GM12878 (cell line): ENCODE measurements around the gene TBC1D5. TPM values are rescaled to one million over a fixed set of nuclear protein-coding genes. Genes with fewer than 3 reads are reported as not detected.

Experiments
- ATAC-seq: fragments of 200-7000 bp; cut with Tn5 transposase; 3 replicates; pipeline ENCODE4 v1.9.1; 2020; ENCODE audit warnings: mild to moderate bottlenecking, moderate library complexity
- BruUV-seq: library from RNA; stranded (reverse); fragments of 400-500 nt; replicated peaks from 2 replicates; lab custom pipeline; 2021; lab: Mats Ljungman, UMichigan
- CTCF ChIA-PET: fragments of 300-600 bp; sonication (Branson Sonifier 250); formaldehyde crosslinking; extraction: SDS; loops from one replicate; lab custom pipeline; 2021; ENCODE audit warnings: inconsistent platforms; lab: Yijun Ruan, JAX
- POLR2A ChIA-PET: fragments of 350-600 bp; formaldehyde crosslinking; extraction: SDS; loops from one replicate; lab custom pipeline; 2021; ENCODE audit warnings: inconsistent platforms; lab: Charles Lee
- RAD21 ChIA-PET: fragments of 300-600 bp; sonication (Branson Sonifier 250); formaldehyde crosslinking; loops from one replicate; lab custom pipeline; 2023; ENCODE audit warnings: antibody characterized with exemption; ENCODE audit not compliant: unreplicated experiment; lab: Charles Lee
- SMC1A ChIA-PET: fragments of 300-600 bp; sonication (Branson Sonifier 250); formaldehyde crosslinking; loops from one replicate; lab custom pipeline; 2023; ENCODE audit not compliant: unreplicated experiment, uncharacterized antibody; lab: Charles Lee
- DNase-seq: peaks from one replicate; pipeline ENCODE4 v3.0.0-alpha.2; 2011; ENCODE audit warnings: low read depth, low spot score
- FAIRE-seq: peaks from 3 replicates; lab custom pipeline; 2011; peaks lifted over from hg19 to GRCh38; lab: Jason Lieb, UNC
- H2AFZ ChIP-seq: 2 replicates; pipeline ENCODE4 v1.6.0; 2011; ENCODE audit warnings: low read depth, low read length, control low read depth; ENCODE audit not compliant: control insufficient read depth
- H3K27ac ChIP-seq: 2 replicates; pipeline ENCODE4 v1.5.1; 2011; ENCODE audit warnings: control low read depth; ENCODE audit not compliant: control insufficient read depth, insufficient read depth
- H3K27me3 ChIP-seq, 2 experiments: replicated peaks in 1 of 2; 2 replicates each; pipeline versions ENCODE4 v1.6.0 to v1.6.1; 2011; ENCODE audit warnings: low read length in 1 of 2; ENCODE audit not compliant: control insufficient read depth in 2 of 2, insufficient read depth in 2 of 2
- H3K36me3 ChIP-seq, 2 experiments: 2 replicates each; pipeline ENCODE4 v1.5.1; 2011; ENCODE audit warnings: low read length in 1 of 2; ENCODE audit not compliant: control insufficient read depth in 2 of 2, insufficient read depth in 2 of 2
- H3K4me1 ChIP-seq: 2 replicates; pipeline ENCODE4 v1.6.1; 2011; ENCODE audit warnings: mild to moderate bottlenecking, low read length, moderate library complexity, mixed read lengths; ENCODE audit not compliant: control insufficient read depth, insufficient read depth
- H3K4me2 ChIP-seq: 2 replicates; pipeline ENCODE4 v1.6.0; 2011; ENCODE audit warnings: control low read depth; ENCODE audit not compliant: control insufficient read depth, insufficient read depth
- H3K4me3 ChIP-seq: fragments of 200-600 bp; sonication (generic); 2 replicates; pipeline ENCODE4 v1.5.1; 2016
- H3K79me2 ChIP-seq: 2 replicates; pipeline ENCODE4 v1.6.0; 2011; ENCODE audit warnings: low read length; ENCODE audit not compliant: control insufficient read depth, insufficient read depth
- H3K9ac ChIP-seq: 2 replicates; pipeline ENCODE4 v1.8.0; 2011; ENCODE audit warnings: low read length, control low read depth, mixed read lengths; ENCODE audit not compliant: control insufficient read depth, insufficient read depth
- H3K9me3 ChIP-seq: replicated peaks from 3 replicates; pipeline ENCODE4 v1.5.1; 2011; ENCODE audit warnings: mild to moderate bottlenecking, low read length; ENCODE audit not compliant: control insufficient read depth, insufficient read depth
- H4K20me1 ChIP-seq: 2 replicates; pipeline ENCODE4 v1.6.0; 2011; ENCODE audit not compliant: control insufficient read depth, insufficient read depth
- ATF3 ChIP-seq: IDR thresholded peaks from 2 replicates; pipeline ENCODE4 v1.6.1; 2011; ENCODE audit warnings: low read depth, mild to moderate bottlenecking, low read length, moderate library complexity, borderline replicate concordance; ENCODE audit errors: extremely low read depth
- BCLAF1 ChIP-seq: fragments of 450-650 bp; IDR thresholded peaks from 2 replicates; pipeline ENCODE4 v1.6.1; 2017; ENCODE audit warnings: antibody characterized with exemption, mild to moderate bottlenecking, moderate library complexity
- CHD1 ChIP-seq: IDR thresholded peaks from 2 replicates; pipeline ENCODE4 v1.6.1; 2012; ENCODE audit warnings: low read depth, low read length, improper control_type of control experiment
- HSF1 ChIP-seq: fragments of 150-350 bp; IDR thresholded peaks from 2 replicates; pipeline ENCODE4 v1.6.1; 2014; ENCODE audit warnings: mild to moderate bottlenecking, low read depth, low read length
- IKZF1 ChIP-seq: fragments of 450-650 bp; conservative IDR thresholded peaks from 2 replicates; pipeline ENCODE4 v1.6.1; 2017; ENCODE audit warnings: antibody characterized with exemption, mild to moderate bottlenecking
- KAT2A ChIP-seq: conservative IDR thresholded peaks from 2 replicates; pipeline ENCODE4 v1.6.1; 2011; ENCODE audit warnings: low read depth, low read length; ENCODE audit not compliant: control insufficient read depth
- MXI1 ChIP-seq: fragments of 150-350 bp; IDR thresholded peaks from 2 replicates; pipeline ENCODE4 v1.6.1; 2011; ENCODE audit warnings: low read depth, mild to moderate bottlenecking, inconsistent platforms, low read length, improper control_type of control experiment
- NFYA ChIP-seq: IDR thresholded peaks from 2 replicates; pipeline ENCODE4 v1.6.1; 2011; ENCODE audit warnings: low read depth, mild to moderate bottlenecking, low read length, improper control_type of control experiment, borderline replicate concordance
- NR2C1 ChIP-seq: fragments of 450-650 bp; IDR thresholded peaks from 2 replicates; pipeline ENCODE4 v1.6.1; 2017; ENCODE audit warnings: antibody characterized with exemption, mild to moderate bottlenecking, moderate library complexity
- SKIL ChIP-seq: fragments of 450-650 bp; IDR thresholded peaks from 2 replicates; pipeline ENCODE4 v1.6.1; 2017; ENCODE audit warnings: mild to moderate bottlenecking, low read depth, inconsistent platforms; ENCODE audit not compliant: poor library complexity, severe bottlenecking
- ZZZ3 ChIP-seq: IDR thresholded peaks from 2 replicates; pipeline ENCODE4 v1.6.1; 2011; ENCODE audit warnings: low read depth; ENCODE audit not compliant: control insufficient read depth, insufficient read length
- WGBS: methylation state at CpG from one replicate; pipeline ENCODE4 v1.1.6; 2016; ENCODE audit warnings: low lambda C conversion rate; ENCODE audit not compliant: insufficient replicate concordance, insufficient coverage; ENCODE audit errors: missing lambda C conversion rate; 5-methylcytosine and 5-hydroxymethylcytosine counted together
- in situ Hi-C: fragments of 300-500 bp; cut with MboI; formaldehyde crosslinking; loops from 9 replicates; pipeline ENCODE4 v1.14.3; 2018; ENCODE audit warnings: mixed read lengths
- intact Hi-C: fragments of 100-400 bp; cut with micrococcal nuclease; formaldehyde crosslinking; loops from one replicate; pipeline ENCODE4 v1.14.2; 2022; ENCODE audit not compliant: unreplicated experiment
- polyA plus RNA-seq, 11 experiments: library from polyadenylated mRNA; depleted of rRNA in 4 of 11; unstranded in 6 of 11; stranded (reverse) in 5 of 11; fragments of >200 nt; fragmentation: Nextera tagmentation in 4 of 11; fragmentation: Illumina TruSeq in 1 of 11; extraction: Ambion mirVana in 4 of 11; extraction: Trizol in 1 of 11; gene quantifications; 1 replicate in 1 of 11; 2 replicates in 10 of 11; pipeline versions ENCODE4 v1.2.1 to v1.2.3, GENCODE V29; 2011 to 2016; ENCODE audit warnings: inconsistent platforms in 2 of 11, missing spikeins in 2 of 11, low read depth in 1 of 11
- total RNA-seq, 4 experiments: library from RNA; depleted of rRNA in 3 of 4; stranded (reverse); fragments of >200 nt in 3 of 4; fragmentation: Illumina TruSeq in 1 of 4; extraction: Trizol in 1 of 4; gene quantifications; 2 replicates each; pipeline versions ENCODE4 v1.2.1 to v1.2.3, GENCODE V29; 2013 to 2021

TBC1D5 gene
- total and polyA plus RNA-seq, 10 of the 15 experiments (the other 5 are each of a cell fraction or from before 2014, with no cell fraction given), result 5.5 to 61.0 (median 43.8) TPM

GRCh38 chr3:17744693-17745092, 2.3 kb upstream of the TBC1D5 start:
- Histone ChIP-seq H3K4me3 (no peak overlapping the region), H3K9ac (no peak overlapping the region), H3K27me3 (no peaks in the 10 kb centered on the region), H3K4me2 (no peak overlapping the region), H4K20me1 (no peaks in the 10 kb centered on the region), H3K79me2 (peaks cover 29% of the 10 kb centered on the region), H3K9me3 (no peaks in the 10 kb centered on the region), H3K4me1 (peaks cover 31% of the 10 kb centered on the region), H3K27ac (no peak overlapping the region), H2AFZ (no peak overlapping the region), H3K36me3 (no peaks in the 10 kb centered on the region)
- no TSS peak for BruUV-seq
- in situ Hi-C loops (loop anchor here (10.0 kb wide), 1 partner anchor 1230 kb away; the partner anchor contains the start of gene RFTN1), intact Hi-C loops (loop anchor here (5.0 to 10.0 kb wide), 4 partner anchors 167 to 1372 kb away; partner anchors contain the start of gene RFTN1)
- ATAC-seq (no peak), DNase-seq (no peak), FAIRE-seq (no peak)
- ChIA-PET SMC1A (interaction anchor here (1.0 to 1.7 kb wide), 4 partner anchors 14 to 97 kb away, joined by 3 to 5 read pairs (median 4); no protein-coding TSS in a partner anchor), RAD21 (no interaction called here), POLR2A (interaction anchor here (0.8 kb wide), 1 partner anchor 841 kb away, joined by 3 read pairs; no protein-coding TSS in a partner anchor), CTCF (interaction anchor here (0.9 to 2.9 kb wide), 3 partner anchors 8 to 99 kb away, joined by 3 to 9 read pairs (median 3); no protein-coding TSS in a partner anchor)
- TF ChIP-seq CHD1 (no peak), ATF3 (no peak), IKZF1 (no peak), BCLAF1 (no peak), SKIL (no peak), HSF1 (no peak), ZZZ3 (no peak), KAT2A (no peak), MXI1 (no peak), NFYA (no peak), NR2C1 (no peak; the same call in 1 of the 2 replicates)
- 98% methylated on average over 3 of the region's 3 CpGs for WGBS
